ENCODE measurements around the gene TSR3.

The TSR3 gene

GRCh38 chr16:1350691-1351090, 987 bp downstream of the TSR3 start:
- TF ChIP-seq ZFX (IDR thresholded peaks at IDR 0.05; ENCODE audit: borderline replicate concordance) (no peak), CTCF (IDR thresholded peaks at IDR 0.05) (no peak)
- peak overlapping the region; percentile 52; the same call in 1 of the 2 replicates for H3K27ac ChIP-seq

DNA sequence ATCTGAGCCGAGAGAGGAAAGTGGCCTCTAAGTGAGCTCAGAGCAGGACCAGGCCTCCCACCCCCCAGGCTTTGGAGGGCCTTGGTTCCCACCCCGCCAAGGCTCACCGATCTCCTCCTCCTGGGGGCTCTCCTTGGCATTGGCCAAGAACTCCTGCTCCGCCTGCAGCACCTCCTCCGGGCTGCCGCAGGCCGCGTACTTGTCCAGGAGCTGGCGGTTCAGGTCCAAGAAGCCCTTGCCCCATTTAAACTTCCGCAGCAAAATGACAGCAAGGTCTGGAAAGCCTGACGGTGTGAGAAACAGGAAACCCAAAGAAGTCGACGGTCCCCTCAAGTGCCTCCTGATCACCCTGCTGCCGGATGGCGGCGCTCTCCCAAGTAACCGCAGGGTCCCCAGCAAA, 1.7 kb downstream of the TSR3 start:
- no peak for TF ChIP-seq CTCF (IDR thresholded peaks at IDR 0.05)
- TF ChIP-seq ZFX (IDR thresholded peaks at IDR 0.05; ENCODE audit: borderline replicate concordance), result no peak
- H3K27ac ChIP-seq, result no peak overlapping the region

DNA sequence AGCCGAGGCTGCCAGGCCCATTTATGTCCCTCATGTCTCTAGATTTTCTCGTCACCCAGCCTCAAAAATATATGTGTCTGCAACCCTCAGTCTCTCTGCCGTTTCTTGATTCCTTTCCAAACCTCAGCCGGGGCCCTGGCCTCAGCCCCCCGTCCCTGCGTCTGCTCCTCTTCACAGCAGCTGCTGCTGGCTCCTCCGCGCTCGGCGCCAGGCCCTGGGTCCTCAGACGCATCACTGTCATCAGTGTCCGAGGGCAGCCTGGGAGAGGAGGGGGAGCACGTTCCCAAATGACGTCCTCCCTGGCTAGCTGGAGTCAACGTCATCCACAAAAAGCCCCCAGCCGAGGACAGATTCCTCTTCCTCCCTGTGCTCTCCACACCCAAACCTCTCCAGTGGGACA, 2.3 kb downstream of the TSR3 start:
- TF ChIP-seq ZFX (IDR thresholded peaks at IDR 0.05; ENCODE audit: borderline replicate concordance), result no peak
- no peak for TF ChIP-seq CTCF (IDR thresholded peaks at IDR 0.05)
- H3K27ac ChIP-seq, result no peak overlapping the region

GRCh38 chr16:1348926-1349325, 2.8 kb downstream of the TSR3 start:
- H3K27ac ChIP-seq, result no peak overlapping the region
- TF ChIP-seq ZFX (IDR thresholded peaks at IDR 0.05; ENCODE audit: borderline replicate concordance) (no peak), CTCF (IDR thresholded peaks at IDR 0.05) (no peak)

GRCh38 chr16:1348441-1348840, 3.2 kb downstream of the TSR3 start:
- TF ChIP-seq CTCF (IDR thresholded peaks at IDR 0.05) (no peak), ZFX (IDR thresholded peaks at IDR 0.05; ENCODE audit: borderline replicate concordance) (no peak)
- no peak overlapping the region for H3K27ac ChIP-seq

- H3K27ac ChIP-seq, result no peak overlapping the region
- TF ChIP-seq CTCF (IDR thresholded peaks at IDR 0.05) (no peak), ZFX (IDR thresholded peaks at IDR 0.05; ENCODE audit: borderline replicate concordance) (no peak)
These were observed 3.7 kb downstream of the TSR3 start for GRCh38 chr16:1347962-1348361.

GRCh38 chr16:1347286-1347855, 4.3 kb downstream of the TSR3 start:
- H3K27ac ChIP-seq, result no peak overlapping the region
- no peak for TF ChIP-seq CTCF (IDR thresholded peaks at IDR 0.05)
- TF ChIP-seq ZFX (IDR thresholded peaks at IDR 0.05; ENCODE audit: borderline replicate concordance), result no peak

Measured in 22Rv1 (cell line).